ENCODE measurements around the gene NOS1AP. TPM values are rescaled to one million over a fixed set of nuclear protein-coding genes. Genes with fewer than 3 reads are reported as not detected.

NOS1AP gene
- total and polyA plus RNA-seq, 2 donors (not counting 3 experiments of a cell fraction or from before 2014, with no cell fraction given): 1.3 to 5.4 TPM

DNA sequence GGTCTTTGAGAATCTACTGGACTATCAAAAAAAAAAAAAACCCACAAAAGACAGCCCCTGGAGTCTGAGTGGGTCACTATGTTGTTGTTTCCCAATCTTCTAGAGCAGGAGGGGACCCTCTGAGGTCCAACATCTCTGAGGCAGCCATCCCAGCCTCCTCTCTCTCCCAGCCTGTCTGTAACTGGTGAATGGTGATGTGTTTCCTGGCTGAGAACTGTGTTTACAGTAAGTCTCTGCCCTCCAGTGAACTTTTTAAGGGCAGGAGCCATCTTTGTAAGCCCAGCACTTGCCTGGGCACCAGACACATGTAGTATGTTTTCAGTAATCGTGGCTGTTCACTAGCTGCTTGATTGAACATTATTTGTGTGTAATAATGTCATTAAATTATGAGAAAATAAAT is 221.5 kb downstream of the NOS1AP start:
- H4K20me1 ChIP-seq (replicated peaks; ENCODE audit: control insufficient read depth, extremely low read depth, insufficient read depth, low read length): no peaks in the 10 kb centered on the region
- TF ChIP-seq POLR2A (IDR thresholded peaks at IDR 0.05; ENCODE audit: low read depth, low read length): no peak
- no peak for TF ChIP-seq MAX (IDR thresholded peaks at IDR 0.05; ENCODE audit: insufficient read depth, insufficient read length)
- no peak for TF ChIP-seq GATA2 (IDR thresholded peaks at IDR 0.05; ENCODE audit: insufficient read depth, insufficient read length, low read depth, low read length)
- no peak for TF ChIP-seq EZH2 (IDR thresholded peaks at IDR 0.05; ENCODE audit: borderline replicate concordance, low read depth, low read length, severe bottlenecking)
- TF ChIP-seq POLR2AphosphoS5 (IDR thresholded peaks at IDR 0.05; ENCODE audit: insufficient read depth, low read depth, low read length): no peak
- TF ChIP-seq FOS (IDR thresholded peaks at IDR 0.05; ENCODE audit: borderline replicate concordance, insufficient read depth, low read length): no peak
- TF ChIP-seq, protein P1, sequence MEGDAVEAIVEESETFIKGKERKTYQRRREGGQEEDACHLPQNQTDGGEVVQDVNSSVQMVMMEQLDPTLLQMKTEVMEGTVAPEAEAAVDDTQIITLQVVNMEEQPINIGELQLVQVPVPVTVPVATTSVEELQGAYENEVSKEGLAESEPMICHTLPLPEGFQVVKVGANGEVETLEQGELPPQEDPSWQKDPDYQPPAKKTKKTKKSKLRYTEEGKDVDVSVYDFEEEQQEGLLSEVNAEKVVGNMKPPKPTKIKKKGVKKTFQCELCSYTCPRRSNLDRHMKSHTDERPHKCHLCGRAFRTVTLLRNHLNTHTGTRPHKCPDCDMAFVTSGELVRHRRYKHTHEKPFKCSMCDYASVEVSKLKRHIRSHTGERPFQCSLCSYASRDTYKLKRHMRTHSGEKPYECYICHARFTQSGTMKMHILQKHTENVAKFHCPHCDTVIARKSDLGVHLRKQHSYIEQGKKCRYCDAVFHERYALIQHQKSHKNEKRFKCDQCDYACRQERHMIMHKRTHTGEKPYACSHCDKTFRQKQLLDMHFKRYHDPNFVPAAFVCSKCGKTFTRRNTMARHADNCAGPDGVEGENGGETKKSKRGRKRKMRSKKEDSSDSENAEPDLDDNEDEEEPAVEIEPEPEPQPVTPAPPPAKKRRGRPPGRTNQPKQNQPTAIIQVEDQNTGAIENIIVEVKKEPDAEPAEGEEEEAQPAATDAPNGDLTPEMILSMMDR (IDR thresholded peaks at IDR 0.05; ENCODE audit: extremely low read depth in 1 of 2, insufficient read depth in 1 of 2, low read depth in 1 of 2, low read length in 2 of 2): no peak
- no peak for TF ChIP-seq MYC (IDR thresholded peaks at IDR 0.05; ENCODE audit: low read depth, low read length)
- no peak for TF ChIP-seq JUN (IDR thresholded peaks at IDR 0.05; ENCODE audit: borderline replicate concordance, insufficient read depth, insufficient read length, low read depth)
- no peaks in the 10 kb centered on the region for H3K9me1 ChIP-seq (replicated peaks; ENCODE audit: control insufficient read depth, extremely low read depth, insufficient read depth, low read length)
- no TSS peak for BruUV-seq (replicated peaks)
- FAIRE-seq (no peak), DNase-seq (ENCODE audit: low read depth, low spot score) (peak; percentile 17)
- H3K4me2 ChIP-seq (ENCODE audit: insufficient read depth, low read length): no peak overlapping the region
- H3K4me1 ChIP-seq (ENCODE audit: control insufficient read depth, extremely low read depth, insufficient read depth, low read length): no peaks in the 10 kb centered on the region
- CTCF ChIA-PET: interaction anchor here (1.0 to 1.3 kb wide), 2 partner anchors 100 to 254 kb away, joined by 3 read pairs; no protein-coding TSS in a partner anchor
- intact Hi-C loops (cut with micrococcal nuclease): no loop called here
- no peak overlapping the region for H3K4me3 ChIP-seq (replicated peaks in 1 of 3; ENCODE audit: insufficient read depth in 1 of 3, low read depth in 1 of 3, low read length in 3 of 3)
- no peaks in the 10 kb centered on the region for H3K9me3 ChIP-seq (replicated peaks; ENCODE audit: control insufficient read depth, insufficient read depth, low read length)
- H3K27me3 ChIP-seq (ENCODE audit: control insufficient read depth in 2 of 2, insufficient read depth in 2 of 2, low read length in 2 of 2): no peaks in the 10 kb centered on the region
- dilution Hi-C loops (cut with MboI; ENCODE audit: extremely low pct_ligation_motif_present, low sequenced_read_pairs): no loop called here
- no peak overlapping the region for H2AFZ ChIP-seq (ENCODE audit: low read depth, low read length)
- no peak overlapping the region for H3K9ac ChIP-seq (replicated peaks; ENCODE audit: extremely low read depth, insufficient read depth, low read length)
- POLR2A ChIA-PET: no interaction called here
- H3K79me2 ChIP-seq (ENCODE audit: control insufficient read depth, insufficient read depth, low read length): no peaks in the 10 kb centered on the region
- H3K36me3 ChIP-seq (ENCODE audit: control insufficient read depth in 2 of 2, extremely low read depth in 1 of 2, insufficient read depth in 2 of 2, low read length in 2 of 2): no peaks in the 10 kb centered on the region
- H3K27ac ChIP-seq (ENCODE audit: insufficient read depth, low read depth, low read length): no peak overlapping the region
